ENCODE results near the gene FOXO1. TPM values are rescaled to one million over a fixed set of nuclear protein-coding genes. Genes with fewer than 3 reads are reported as not detected.

Gene FOXO1
- total RNA-seq, 4 donors from 2014 or later, result 153 to 194 (median 176) TPM

GRCh38 chr13:40653527-40654318, 12.7 kb downstream of the FOXO1 start:
- Histone ChIP-seq H3K4me1 (peaks cover 0 to 91% (median 43%) of the 10 kb centered on the region in 4 donors), H3K9me3 (no peaks in the 10 kb centered on the region), H3K36me3 (no peaks in the 10 kb centered on the region), H3K27ac (peak overlapping the region in 3 of 4 donors; percentile 2 to 22 (median 7)), H3K4me3 (no peak overlapping the region), H3K27me3 (no peaks in the 10 kb centered on the region)
- DNase-seq (ENCODE audit: low spot score in 2 of 2), result no peak
- no peak for TF ChIP-seq CTCF (IDR thresholded peaks at IDR 0.05)
- no peak for TF ChIP-seq EP300 (IDR thresholded peaks at IDR 0.05)
- TF ChIP-seq POLR2A (IDR thresholded peaks at IDR 0.05), result no peak
- 47 to 50% methylated on average over 3 of the region's 3 CpGs for WGBS, 2 donors

DNA sequence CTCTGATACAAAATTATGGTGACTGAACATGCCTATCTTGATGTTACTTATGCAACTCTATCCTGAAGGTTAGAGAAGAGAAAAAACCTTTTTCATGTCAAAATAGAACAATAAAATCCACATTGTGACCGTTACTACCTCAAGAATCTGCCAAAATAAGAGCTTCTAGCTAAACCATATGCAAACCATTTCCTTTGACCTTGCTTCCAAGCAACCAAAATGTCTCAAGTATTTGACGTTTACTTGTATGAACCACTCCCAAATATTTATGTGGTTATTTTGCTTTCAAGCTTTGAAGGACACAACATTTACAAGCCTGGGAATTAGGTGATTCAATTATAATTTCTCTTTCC, 13.9 kb downstream of the FOXO1 start:
- Histone ChIP-seq H3K4me1 (peaks cover 0 to 91% (median 53%) of the 10 kb centered on the region in 4 donors), H3K4me3 (no peak overlapping the region), H3K27me3 (no peaks in the 10 kb centered on the region), H3K9me3 (no peaks in the 10 kb centered on the region), H3K36me3 (no peaks in the 10 kb centered on the region), H3K27ac (no peak overlapping the region)
- no peak for DNase-seq (ENCODE audit: low spot score in 2 of 2)
- WGBS, 2 donors, result 37 to 52% methylated on average over 2 of the region's 2 CpGs
- no peak for TF ChIP-seq CTCF (IDR thresholded peaks at IDR 0.05)
- TF ChIP-seq EP300 (IDR thresholded peaks at IDR 0.05), result no peak
- no peak for TF ChIP-seq POLR2A (IDR thresholded peaks at IDR 0.05)

DNA sequence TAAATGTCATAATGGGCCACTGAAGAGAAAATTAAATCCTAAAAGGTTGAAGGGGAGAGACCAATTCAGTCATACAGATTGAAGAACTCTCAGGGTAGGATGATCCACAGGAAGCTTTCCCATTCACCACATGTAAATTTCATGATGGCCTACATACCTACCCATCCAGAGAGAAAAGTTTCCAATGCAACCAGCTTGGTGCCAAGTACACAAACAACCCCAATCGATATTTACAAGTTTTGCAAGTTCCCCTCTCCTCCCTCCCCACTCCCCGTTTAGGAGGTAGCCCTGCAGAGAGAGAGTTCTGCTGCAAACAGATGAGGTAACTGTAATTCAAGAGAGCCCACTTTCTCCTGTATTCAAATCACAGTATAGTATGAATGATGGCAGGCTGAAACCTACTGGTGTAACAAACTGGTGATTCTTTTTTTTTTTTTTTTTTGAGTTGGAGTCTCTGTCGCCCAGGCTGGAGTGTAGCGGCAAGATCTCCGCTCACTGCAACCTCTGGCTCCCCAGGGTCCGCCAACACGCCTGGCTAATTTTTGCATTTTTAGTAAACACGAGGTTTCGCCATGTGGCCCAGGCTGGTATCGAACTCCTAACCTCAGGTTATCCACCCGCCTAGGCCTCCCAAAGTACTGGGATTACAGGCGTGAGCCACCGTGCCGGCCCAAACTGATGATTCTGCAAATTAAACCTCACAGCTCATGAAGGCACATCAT, 14.4 kb downstream of the FOXO1 start:
- H3K27ac ChIP-seq, result peak overlapping the region in 1 of 4 donors; percentile 4

DNA sequence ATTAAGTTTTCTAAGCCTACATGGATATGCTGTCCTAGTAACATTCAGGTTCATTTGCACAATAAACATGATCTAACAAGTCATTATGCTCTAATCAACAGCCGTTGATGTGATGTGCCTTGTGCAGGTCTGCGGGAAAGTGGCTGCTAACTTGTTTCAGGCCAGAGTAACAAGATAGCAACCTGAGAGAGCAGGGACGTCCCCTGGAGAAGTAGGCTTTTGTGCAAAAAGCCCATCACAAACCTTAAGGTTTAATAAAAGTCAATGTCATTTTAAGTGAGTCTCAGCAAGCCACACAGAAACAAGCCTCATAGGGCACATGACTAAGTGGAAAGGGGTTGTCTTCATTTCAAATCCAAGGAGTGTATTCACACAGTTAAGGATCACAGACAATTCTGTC, 17.6 kb downstream of the FOXO1 start:
- Histone ChIP-seq H3K27me3 (no peaks in the 10 kb centered on the region), H3K4me3 (no peak overlapping the region), H3K9me3 (no peaks in the 10 kb centered on the region), H3K4me1 (peaks cover 1 to 96% (median 78%) of the 10 kb centered on the region in 4 donors), H3K27ac (peak overlapping the region in 2 of 4 donors; percentile 12 to 14), H3K36me3 (no peaks in the 10 kb centered on the region)
- WGBS, 2 donors, result 34 to 41% methylated on average over 3 of the region's 3 CpGs
- no peak for DNase-seq (ENCODE audit: low spot score in 2 of 2)
- TF ChIP-seq CTCF (IDR thresholded peaks at IDR 0.05), result no peak
- no peak for TF ChIP-seq EP300 (IDR thresholded peaks at IDR 0.05)
- no peak for TF ChIP-seq POLR2A (IDR thresholded peaks at IDR 0.05)

More for the DNA sequence above, 14.4 kb downstream of the FOXO1 start:
- TF ChIP-seq CTCF (IDR thresholded peaks at IDR 0.05) (no peak), EP300 (IDR thresholded peaks at IDR 0.05) (no peak), POLR2A (IDR thresholded peaks at IDR 0.05) (no peak)
- no peak for DNase-seq (ENCODE audit: low spot score in 2 of 2)
- no peak overlapping the region for H3K4me3 ChIP-seq
- H3K4me1 ChIP-seq, result peaks cover 0 to 91% (median 58%) of the 10 kb centered on the region in 4 donors
- no peaks in the 10 kb centered on the region for H3K36me3 ChIP-seq
- WGBS, 2 donors, result 86 to 89% methylated on average over 14 of the region's 14 CpGs
- no peaks in the 10 kb centered on the region for H3K27me3 ChIP-seq
- H3K9me3 ChIP-seq, result no peaks in the 10 kb centered on the region

DNA sequence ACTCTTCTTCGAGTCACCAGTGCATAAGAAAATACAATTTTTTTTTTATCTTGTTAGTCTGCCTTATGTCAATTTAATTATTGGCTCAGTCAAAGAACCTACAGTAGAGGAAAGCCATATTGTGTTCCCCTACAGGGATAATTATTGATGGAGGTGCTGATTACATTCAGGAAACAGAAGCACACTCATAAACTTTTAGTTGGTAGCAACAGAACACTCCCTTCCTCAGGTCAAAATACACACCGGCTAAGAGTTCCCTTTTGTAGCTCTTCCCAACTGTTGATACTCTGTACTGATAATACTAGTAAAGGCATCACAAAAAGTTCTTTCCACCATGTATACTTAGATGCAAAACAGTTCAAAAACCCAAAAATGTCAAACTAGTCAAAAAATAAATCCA, 18.4 kb downstream of the FOXO1 start:
- no peak overlapping the region for H3K4me3 ChIP-seq
- H3K27ac ChIP-seq, result peak overlapping the region in 1 of 4 donors; percentile 9
- H3K36me3 ChIP-seq, result no peaks in the 10 kb centered on the region
- peaks cover 5 to 96% (median 72%) of the 10 kb centered on the region in 4 donors for H3K4me1 ChIP-seq
- DNase-seq (ENCODE audit: low spot score in 2 of 2), result no peak
- 46 to 49% methylated on average over 2 of the region's 2 CpGs for WGBS, 2 donors
- no peak for TF ChIP-seq POLR2A (IDR thresholded peaks at IDR 0.05)
- TF ChIP-seq EP300 (IDR thresholded peaks at IDR 0.05), result no peak
- TF ChIP-seq CTCF (IDR thresholded peaks at IDR 0.05), result no peak
- no peaks in the 10 kb centered on the region for H3K27me3 ChIP-seq
- no peaks in the 10 kb centered on the region for H3K9me3 ChIP-seq
